Measurements from ENCODE around the gene FMN1.

FMN1 gene

GRCh38 chr15:32852017-32852416, 342.5 kb downstream of the FMN1 start:
- TF ChIP-seq REST (IDR thresholded peaks at IDR 0.05; ENCODE audit: low read depth) (no peak), RAD21 (IDR thresholded peaks at IDR 0.05; ENCODE audit: low read depth) (no peak), TCF12 (IDR thresholded peaks at IDR 0.05; ENCODE audit: low read depth) (no peak), YY1 (IDR thresholded peaks at IDR 0.05; ENCODE audit: low read depth) (no peak), TEAD4 (IDR thresholded peaks at IDR 0.05) (no peak), EGR1 (IDR thresholded peaks at IDR 0.05) (no peak), TAF1 (IDR thresholded peaks at IDR 0.05; ENCODE audit: low read depth) (no peak), CEBPB (IDR thresholded peaks at IDR 0.05) (no peak), USF1 (IDR thresholded peaks at IDR 0.05) (no peak), EP300 (IDR thresholded peaks at IDR 0.05; ENCODE audit: borderline replicate concordance) (no peak), ZBTB7A (IDR thresholded peaks at IDR 0.05; ENCODE audit: low read depth) (no peak), MAX (IDR thresholded peaks at IDR 0.05) (no peak), FOXM1 (IDR thresholded peaks at IDR 0.05; ENCODE audit: borderline replicate concordance, low read depth) (no peak), CREB1 (IDR thresholded peaks at IDR 0.05; ENCODE audit: low read depth) (no peak), NFIC (IDR thresholded peaks at IDR 0.05) (no peak)

- TF ChIP-seq TEAD4 (IDR thresholded peaks at IDR 0.05) = no peak
- no peak for TF ChIP-seq FOXM1 (IDR thresholded peaks at IDR 0.05; ENCODE audit: borderline replicate concordance, low read depth)
- no peak for TF ChIP-seq TAF1 (IDR thresholded peaks at IDR 0.05; ENCODE audit: low read depth)
Observed at GRCh38 chr15:32851572-32851971, 342.9 kb downstream of the FMN1 start.

GRCh38 chr15:32849769-32850668, 344.5 kb downstream of the FMN1 start:
- TF ChIP-seq TEAD4 (IDR thresholded peaks at IDR 0.05) (no peak), RAD21 (IDR thresholded peaks at IDR 0.05; ENCODE audit: low read depth) (no peak), YY1 (IDR thresholded peaks at IDR 0.05; ENCODE audit: low read depth) (no peak), TCF12 (IDR thresholded peaks at IDR 0.05; ENCODE audit: low read depth) (no peak), REST (IDR thresholded peaks at IDR 0.05; ENCODE audit: low read depth) (no peak), EGR1 (IDR thresholded peaks at IDR 0.05) (no peak), FOXM1 (IDR thresholded peaks at IDR 0.05; ENCODE audit: borderline replicate concordance, low read depth) (no peak), CREB1 (IDR thresholded peaks at IDR 0.05; ENCODE audit: low read depth) (no peak), MAX (IDR thresholded peaks at IDR 0.05) (no peak), TAF1 (IDR thresholded peaks at IDR 0.05; ENCODE audit: low read depth) (no peak), EP300 (IDR thresholded peaks at IDR 0.05; ENCODE audit: borderline replicate concordance) (no peak), CEBPB (IDR thresholded peaks at IDR 0.05) (no peak), ZBTB7A (IDR thresholded peaks at IDR 0.05; ENCODE audit: low read depth) (no peak), USF1 (IDR thresholded peaks at IDR 0.05) (no peak), NFIC (IDR thresholded peaks at IDR 0.05) (no peak)

GRCh38 chr15:32844118-32844711, 350.3 kb downstream of the FMN1 start:
- peak; percentile 70 for TF ChIP-seq RAD21 (IDR thresholded peaks at IDR 0.05; ENCODE audit: low read depth)
- TF ChIP-seq TEAD4 (IDR thresholded peaks at IDR 0.05) = no peak
- TF ChIP-seq TAF1 (IDR thresholded peaks at IDR 0.05; ENCODE audit: low read depth) = no peak
- no peak for TF ChIP-seq YY1 (IDR thresholded peaks at IDR 0.05; ENCODE audit: low read depth)
- TF ChIP-seq MAX (IDR thresholded peaks at IDR 0.05) = no peak
- no peak for TF ChIP-seq TCF12 (IDR thresholded peaks at IDR 0.05; ENCODE audit: low read depth)
- no peak for TF ChIP-seq USF1 (IDR thresholded peaks at IDR 0.05)
- TF ChIP-seq EGR1 (IDR thresholded peaks at IDR 0.05) = no peak
- no peak for TF ChIP-seq CEBPB (IDR thresholded peaks at IDR 0.05)

All from Ishikawa (cell line).